Thyroid gland (tissue), 4 donors: ENCODE data around the gene RNF40.

ENCODE experiments used
- CTCF ChIP-seq, 6 experiments: fragments of 200-600 bp in 3 of 6; fragments of 450-650 bp in 3 of 6; sonication (generic) in 3 of 6; IDR thresholded peaks; one replicate each; pipeline ENCODE4 v1.5.1; 2016 to 2019; ENCODE audit warnings: antibody characterized with exemption in 6 of 6, mild to moderate bottlenecking in 2 of 6, inconsistent platforms in 1 of 6, moderate library complexity in 1 of 6
- POLR2A ChIP-seq, 2 donors: fragments of 450-650 bp; IDR thresholded peaks; one replicate each; pipeline ENCODE4 v1.6.1; 2017; ENCODE audit warnings: antibody characterized with exemption in 2 of 2, mild to moderate bottlenecking in 2 of 2, moderate library complexity in 1 of 2

- TF ChIP-seq CTCF (IDR thresholded peaks at IDR 0.05), result no peak
- no peak for TF ChIP-seq POLR2A (IDR thresholded peaks at IDR 0.05)
These were observed 14.8 kb upstream of the RNF40 start for GRCh38 chr16:30747331-30747730.
